CD14-positive monocyte (primary cell): ENCODE results near the gene BRK1. TPM values are rescaled to one million over a fixed set of nuclear protein-coding genes. Genes with fewer than 3 reads are reported as not detected.

Source experiments
- DNase-seq, 3 donors: peaks; one replicate each; pipeline ENCODE4 v3.0.0-alpha.2; 2011 to 2022
- H2AFZ ChIP-seq: 2 replicates; pipeline ENCODE4 v1.6.0; 2012; ENCODE audit warnings: mild to moderate bottlenecking, low read depth, low read length, inconsistent platforms; ENCODE audit not compliant: insufficient read depth, poor library complexity, severe bottlenecking
- H3K27ac ChIP-seq, 2 donors: 1 replicate in 1 of 2; 2 replicates in 1 of 2; pipeline ENCODE4 v1.5.1; 2012 to 2013; ENCODE audit warnings: low read length in 2 of 2, control low read depth in 1 of 2, inconsistent platforms in 1 of 2, low read depth in 1 of 2, mild to moderate bottlenecking in 1 of 2
- H3K27me3 ChIP-seq, 2 donors: one replicate each; pipeline versions ENCODE4 v1.6.0 to v1.6.1; 2011 to 2013; ENCODE audit warnings: low read length in 2 of 2; ENCODE audit not compliant: control insufficient read depth in 2 of 2, insufficient read depth in 2 of 2
- H3K36me3 ChIP-seq, 2 donors: replicated peaks in 1 of 2; 1 replicate in 1 of 2; 2 replicates in 1 of 2; pipeline versions ENCODE4 v1.5.1 to v1.6.1; 2012 to 2013; ENCODE audit warnings: low read length in 2 of 2, control low read depth in 1 of 2, inconsistent platforms in 1 of 2, mild to moderate bottlenecking in 1 of 2; ENCODE audit not compliant: insufficient read depth in 2 of 2, control insufficient read depth in 1 of 2
- H3K4me1 ChIP-seq, 2 donors: 1 replicate in 1 of 2; 2 replicates in 1 of 2; pipeline versions ENCODE4 v1.5.1 to v1.6.1; 2012 to 2013; ENCODE audit warnings: low read length in 2 of 2, control low read depth in 1 of 2, inconsistent platforms in 1 of 2, mild to moderate bottlenecking in 1 of 2, moderate library complexity in 1 of 2; ENCODE audit not compliant: insufficient read depth in 2 of 2, control insufficient read depth in 1 of 2
- H3K4me2 ChIP-seq: replicated peaks from 2 replicates; pipeline ENCODE3; 2012; ENCODE audit warnings: low read length, moderate library complexity, mild to moderate bottlenecking; ENCODE audit not compliant: poor library complexity, severe bottlenecking; ENCODE audit errors: extremely low read depth
- H3K4me3 ChIP-seq, 3 experiments: fragments of 200-600 bp in 1 of 3; sonication (generic) in 1 of 3; replicated peaks in 1 of 3; 1 replicate in 2 of 3; 2 replicates in 1 of 3; pipeline ENCODE4 v1.5.1; 2011 to 2013; ENCODE audit warnings: low read length in 3 of 3, mild to moderate bottlenecking in 3 of 3, control low read depth in 2 of 3, low read depth in 2 of 3, inconsistent platforms in 1 of 3, moderate library complexity in 1 of 3
- H3K79me2 ChIP-seq: 2 replicates; pipeline ENCODE4 v1.6.0; 2012; ENCODE audit warnings: mild to moderate bottlenecking, control low read depth, inconsistent platforms, low read length, moderate library complexity; ENCODE audit not compliant: insufficient read depth
- H3K9ac ChIP-seq: 2 replicates; pipeline ENCODE4 v1.6.0; 2017; ENCODE audit warnings: low read length, mild to moderate bottlenecking; ENCODE audit not compliant: insufficient read depth, poor library complexity, severe bottlenecking
- H3K9me3 ChIP-seq, 2 donors: replicated peaks in 1 of 2; 1 replicate in 1 of 2; 2 replicates in 1 of 2; pipeline versions ENCODE4 v1.5.1 to v1.6.1; 2012 to 2013; ENCODE audit warnings: low read length in 2 of 2, control low read depth in 1 of 2; ENCODE audit not compliant: control insufficient read depth in 1 of 2, insufficient read depth in 1 of 2
- H4K20me1 ChIP-seq: 2 replicates; pipeline ENCODE4 v1.6.0; 2012; ENCODE audit warnings: mild to moderate bottlenecking, low read length, control low read depth, moderate library complexity; ENCODE audit not compliant: insufficient read depth
- H3K27ac Mint-ChIP-seq, 7 donors: one replicate each; pipeline ENCODE4 v1.8.0; 2020; ENCODE audit warnings: mild to moderate bottlenecking in 7 of 7, mixed read lengths in 7 of 7, moderate library complexity in 6 of 7, inconsistent platforms in 2 of 7
- H3K27me3 Mint-ChIP-seq, 3 donors: one replicate each; pipeline ENCODE4 v1.8.0; 2021 to 2022; ENCODE audit warnings: low read depth in 3 of 3, mild to moderate bottlenecking in 3 of 3, mixed read lengths in 3 of 3, moderate library complexity in 3 of 3, inconsistent platforms in 1 of 3
- H3K36me3 Mint-ChIP-seq, 2 donors: one replicate each; pipeline ENCODE4 v1.8.0; 2020; ENCODE audit warnings: mixed read lengths in 2 of 2, inconsistent platforms in 1 of 2, mild to moderate bottlenecking in 1 of 2
- H3K4me1 Mint-ChIP-seq: one replicate; pipeline ENCODE4 v1.8.0; 2020; ENCODE audit warnings: mild to moderate bottlenecking, mixed read lengths
- H3K4me3 Mint-ChIP-seq, 2 donors: one replicate each; pipeline ENCODE4 v1.8.0; 2020; ENCODE audit warnings: mild to moderate bottlenecking in 2 of 2, mixed read lengths in 2 of 2, moderate library complexity in 1 of 2
- H3K9me3 Mint-ChIP-seq, 7 donors: one replicate each; pipeline ENCODE4 v1.8.0; 2020 to 2022; ENCODE audit warnings: mixed read lengths in 7 of 7, mild to moderate bottlenecking in 6 of 7, moderate library complexity in 6 of 7, inconsistent platforms in 2 of 7
- WGBS: methylation state at CpG from one replicate; pipeline ENCODE4 v1.1.5; 2013; ENCODE audit warnings: missing lambda C conversion rate; ENCODE audit not compliant: insufficient coverage; 5-methylcytosine and 5-hydroxymethylcytosine counted together
- intact Hi-C, 2 donors: fragments of 100-400 bp; cut with micrococcal nuclease; formaldehyde crosslinking; loops; one replicate each; pipeline versions ENCODE4 v1.15.0 to v1.15.1; 2023
- polyA plus RNA-seq, 3 donors: library from polyadenylated mRNA; depleted of rRNA in 1 of 3; unstranded in 2 of 3; stranded (reverse) in 1 of 3; fragments of 300-500 nt in 2 of 3; fragments of >200 nt in 1 of 3; fragmentation: Illumina TruSeq in 2 of 3; gene quantifications; 1 replicate in 2 of 3; 2 replicates in 1 of 3; pipeline ENCODE4 v1.2.3, GENCODE V29; 2012 to 2021
- TF ChIP-seq, protein P1 (sequence below): fragments of 200-600 bp; IDR thresholded peaks from one replicate; pipeline ENCODE4 v1.8.0; 2022; ENCODE audit warnings: antibody characterized with exemption, mild to moderate bottlenecking

Gene BRK1
- polyA plus RNA-seq, 3 donors: 144 to 318 (median 295) TPM

DNA sequence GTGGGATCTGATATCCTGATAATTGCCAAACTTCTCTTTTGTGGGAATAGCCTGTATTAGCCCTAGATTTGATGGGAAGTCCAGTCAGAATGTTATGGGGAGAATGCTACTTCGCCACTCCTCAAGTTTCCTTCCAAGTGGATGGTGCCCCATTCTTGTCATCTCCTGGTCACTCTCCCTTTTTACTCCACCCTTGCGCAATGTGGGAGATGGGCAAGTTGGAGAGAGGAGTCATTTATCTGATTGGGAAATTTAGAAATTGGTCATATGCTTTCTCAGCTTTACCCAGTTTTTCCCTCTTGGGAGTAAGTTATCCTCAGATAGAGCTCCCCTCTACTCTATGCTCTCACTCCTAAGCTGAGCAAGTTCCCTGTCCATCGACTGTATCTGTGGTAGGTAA is 21.8 kb upstream of the BRK1 start:
- H3K27ac Mint-ChIP-seq: peak overlapping the region in 1 of 7 donors; percentile 48
- Histone ChIP-seq H3K36me3 (peaks cover 31 to 78% of the 10 kb centered on the region in 2 donors), H3K27ac (no peak overlapping the region), H3K4me2 (no peak overlapping the region), H3K9ac (no peak overlapping the region), H3K79me2 (no peaks in the 10 kb centered on the region), H3K27me3 (no peaks in the 10 kb centered on the region), H3K9me3 (no peaks in the 10 kb centered on the region), H2AFZ (no peak overlapping the region), H3K4me1 (no peaks in the 10 kb centered on the region), H4K20me1 (no peaks in the 10 kb centered on the region), H3K4me3 (no peak overlapping the region)
- TF ChIP-seq, protein P1, sequence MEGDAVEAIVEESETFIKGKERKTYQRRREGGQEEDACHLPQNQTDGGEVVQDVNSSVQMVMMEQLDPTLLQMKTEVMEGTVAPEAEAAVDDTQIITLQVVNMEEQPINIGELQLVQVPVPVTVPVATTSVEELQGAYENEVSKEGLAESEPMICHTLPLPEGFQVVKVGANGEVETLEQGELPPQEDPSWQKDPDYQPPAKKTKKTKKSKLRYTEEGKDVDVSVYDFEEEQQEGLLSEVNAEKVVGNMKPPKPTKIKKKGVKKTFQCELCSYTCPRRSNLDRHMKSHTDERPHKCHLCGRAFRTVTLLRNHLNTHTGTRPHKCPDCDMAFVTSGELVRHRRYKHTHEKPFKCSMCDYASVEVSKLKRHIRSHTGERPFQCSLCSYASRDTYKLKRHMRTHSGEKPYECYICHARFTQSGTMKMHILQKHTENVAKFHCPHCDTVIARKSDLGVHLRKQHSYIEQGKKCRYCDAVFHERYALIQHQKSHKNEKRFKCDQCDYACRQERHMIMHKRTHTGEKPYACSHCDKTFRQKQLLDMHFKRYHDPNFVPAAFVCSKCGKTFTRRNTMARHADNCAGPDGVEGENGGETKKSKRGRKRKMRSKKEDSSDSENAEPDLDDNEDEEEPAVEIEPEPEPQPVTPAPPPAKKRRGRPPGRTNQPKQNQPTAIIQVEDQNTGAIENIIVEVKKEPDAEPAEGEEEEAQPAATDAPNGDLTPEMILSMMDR: no peak
- no peaks in the 10 kb centered on the region for H3K9me3 Mint-ChIP-seq
- H3K4me3 Mint-ChIP-seq: no peak overlapping the region
- H3K36me3 Mint-ChIP-seq: peaks cover 47 to 64% of the 10 kb centered on the region in 2 donors
- peaks cover 0 to 1% (median 0%) of the 10 kb centered on the region in 3 donors for H3K27me3 Mint-ChIP-seq
- intact Hi-C loops: no loop called here
- H3K4me1 Mint-ChIP-seq: no peaks in the 10 kb centered on the region
- DNase-seq: no peak
- WGBS: no CpG with 5 or more reads among the region's 3 CpGs

GRCh38 chr3:10099041-10099440 is 16.4 kb upstream of the BRK1 start:
- no peak overlapping the region for H2AFZ ChIP-seq
- H3K9me3 ChIP-seq: no peaks in the 10 kb centered on the region
- Mint-ChIP-seq H3K4me1 (no peaks in the 10 kb centered on the region), H3K27me3 (no peaks in the 10 kb centered on the region), H3K36me3 (peaks cover 27 to 64% of the 10 kb centered on the region in 2 donors), H3K9me3 (peaks cover 0 to 2% (median 0%) of the 10 kb centered on the region in 7 donors), H3K4me3 (no peak overlapping the region), H3K27ac (no peak overlapping the region)
- no peaks in the 10 kb centered on the region for H3K79me2 ChIP-seq
- H3K9ac ChIP-seq: no peak overlapping the region
- WGBS: 100% methylated on average over 4 of the region's 5 CpGs
- H3K36me3 ChIP-seq: peaks cover 20 to 57% of the 10 kb centered on the region in 2 donors
- no peaks in the 10 kb centered on the region for H3K4me1 ChIP-seq
- DNase-seq: no peak
- no peak overlapping the region for H3K4me2 ChIP-seq
- intact Hi-C loops: no loop called here
- no peaks in the 10 kb centered on the region for H3K27me3 ChIP-seq
- H3K4me3 ChIP-seq: no peak overlapping the region
- no peak overlapping the region for H3K27ac ChIP-seq
- H4K20me1 ChIP-seq: no peaks in the 10 kb centered on the region
- TF ChIP-seq, protein P1: no peak
